GM21367 (cell line): Measurements from ENCODE around the gene TTC1.
"Not testable (repeated sequence)": the region's sequence is repeated elsewhere in the genome, so short reads cannot be mapped to it uniquely, and the experiment has no call there.

ENCODE experiments used
- ATAC-seq: cut with Tn5 transposase; IDR thresholded peaks from one replicate; pipeline ENCODE4 v1.9.1; 2021; ENCODE audit not compliant: unreplicated experiment

TTC1 gene, protein sequence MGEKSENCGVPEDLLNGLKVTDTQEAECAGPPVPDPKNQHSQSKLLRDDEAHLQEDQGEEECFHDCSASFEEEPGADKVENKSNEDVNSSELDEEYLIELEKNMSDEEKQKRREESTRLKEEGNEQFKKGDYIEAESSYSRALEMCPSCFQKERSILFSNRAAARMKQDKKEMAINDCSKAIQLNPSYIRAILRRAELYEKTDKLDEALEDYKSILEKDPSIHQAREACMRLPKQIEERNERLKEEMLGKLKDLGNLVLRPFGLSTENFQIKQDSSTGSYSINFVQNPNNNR

DNA sequence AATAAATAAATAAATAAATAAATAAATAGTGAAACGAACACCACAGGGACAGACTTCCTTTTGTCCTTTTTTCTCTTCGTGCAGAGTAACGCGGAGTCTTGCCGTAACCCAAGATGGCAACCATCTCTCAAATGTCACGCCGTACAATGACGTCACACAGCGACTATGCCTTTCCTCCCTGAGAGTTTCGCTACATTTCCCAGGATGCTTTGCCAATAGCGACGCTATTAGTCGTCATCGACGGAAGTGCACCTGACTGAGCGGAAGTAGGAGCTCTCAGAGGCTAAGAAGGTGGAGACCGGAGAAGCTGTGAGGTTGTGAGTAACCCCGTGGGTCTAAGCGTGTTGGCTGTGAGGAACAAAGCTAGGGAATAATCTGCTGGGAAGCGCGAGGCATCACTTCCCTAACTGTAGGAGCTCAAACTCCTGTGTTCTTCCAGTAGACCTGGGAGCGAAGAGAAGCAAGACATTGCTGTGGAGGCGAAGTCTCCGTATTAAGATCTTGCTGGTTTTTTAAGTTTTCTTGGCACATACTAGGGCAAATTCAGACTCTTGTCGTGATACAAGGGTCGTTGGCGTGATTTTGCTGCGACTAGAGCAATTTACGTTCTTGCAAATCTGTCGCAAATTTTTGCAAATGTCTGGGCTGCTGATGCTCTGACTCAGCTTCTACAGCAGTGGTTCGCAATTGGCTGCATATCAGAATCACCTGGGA is at the start of gene TTC1:
Gene TTC1, plus strand, starts transcription at position 263 of the 714 bp plus-strand sequence. CDS start 1,390 bp downstream, outside the sequence.
- peak; percentile 100 for ATAC-seq

DNA sequence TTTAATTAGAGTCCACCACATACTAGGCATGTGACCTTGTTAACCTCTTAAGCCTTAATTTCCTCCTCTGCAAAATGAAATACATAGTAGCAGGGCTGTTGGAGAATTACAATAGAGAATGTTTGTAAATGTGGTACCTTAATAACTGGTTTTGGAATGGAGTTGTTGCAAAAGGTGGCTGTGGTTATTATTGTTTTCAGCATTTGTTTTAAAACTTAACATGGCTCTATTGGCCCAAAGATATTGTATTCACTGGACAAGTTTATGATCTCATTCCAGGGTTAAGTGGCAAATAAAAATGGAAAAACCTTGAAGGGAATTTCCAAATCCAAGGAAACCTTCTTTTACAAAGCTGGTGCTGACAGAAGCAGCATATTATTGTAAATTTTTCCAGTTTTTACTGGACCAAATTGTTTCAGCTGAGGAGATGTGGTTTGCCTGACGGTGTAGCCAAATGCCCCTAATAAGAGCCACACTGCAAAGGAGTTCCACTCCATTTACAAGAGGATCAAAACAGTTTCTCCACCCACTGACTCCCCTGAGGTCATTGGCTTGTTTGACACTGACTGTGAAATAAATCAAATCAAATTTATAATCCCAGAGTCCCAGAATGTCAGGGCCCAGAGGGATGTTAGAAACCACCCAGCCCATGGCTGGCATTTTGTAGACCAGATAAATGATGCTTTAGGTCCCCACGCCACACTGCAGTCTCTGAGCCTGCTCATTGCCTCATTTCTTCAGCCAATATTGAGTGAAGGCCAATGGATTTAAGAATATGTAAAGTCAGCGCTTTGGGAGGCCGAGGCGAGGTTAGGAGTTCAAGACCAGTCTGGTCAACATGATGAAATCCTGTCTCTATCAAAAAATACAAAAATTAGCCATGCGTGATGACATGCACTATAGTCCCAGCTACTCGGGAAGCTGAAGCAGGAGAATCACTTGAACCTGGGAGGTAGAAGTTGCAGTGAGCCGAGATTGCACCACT is 47.5 kb upstream of the TTC1 start:
- ATAC-seq: no peak

DNA sequence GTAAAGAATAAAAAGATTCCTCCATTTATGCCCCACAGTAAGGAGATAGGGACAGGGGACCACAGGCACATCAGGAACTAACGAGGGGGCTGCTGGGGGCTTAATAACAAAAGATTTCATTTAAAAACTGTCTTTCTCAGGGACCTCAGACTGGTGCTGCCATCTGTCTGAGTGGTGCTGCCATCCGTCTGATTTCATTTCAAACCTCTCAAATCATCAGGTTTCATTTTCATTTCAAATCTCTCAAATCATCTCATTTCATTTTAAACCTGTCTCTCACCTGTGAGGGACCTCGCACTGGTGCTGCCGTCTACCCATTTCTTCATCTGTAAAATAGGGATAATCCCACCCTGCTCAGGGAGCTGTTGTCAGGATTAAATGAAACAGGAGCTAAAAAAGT is 46.7 kb upstream of the TTC1 start:
- no peak for ATAC-seq

- ATAC-seq: no peak
Observed at GRCh38 chr5:159963935-159964334, 45.0 kb upstream of the TTC1 start.

GRCh38 chr5:159965031-159965837 is 43.7 kb upstream of the TTC1 start:
- no peak for ATAC-seq

GRCh38 chr5:159965838-159966128 is 43.2 kb upstream of the TTC1 start:
- not testable (repeated sequence) for ATAC-seq

DNA sequence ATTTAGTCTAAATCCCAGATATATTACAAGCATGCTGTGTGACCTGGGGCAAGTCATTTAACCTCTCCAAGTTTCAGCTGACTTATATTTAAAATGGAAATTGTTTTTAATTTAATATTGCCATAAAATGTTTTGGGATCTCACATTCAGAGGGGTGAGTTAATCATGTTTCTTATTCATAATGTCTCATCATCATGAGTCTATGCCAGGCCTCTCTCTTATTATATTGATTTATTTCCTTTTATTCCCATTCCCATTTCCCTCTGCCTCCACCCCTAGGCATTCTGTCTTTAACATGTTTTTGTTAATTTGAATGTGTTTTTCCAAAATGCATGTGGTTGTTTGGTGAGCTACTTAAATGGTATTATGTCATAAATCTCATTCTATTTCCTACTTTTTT is 39.0 kb upstream of the TTC1 start:
- no peak for ATAC-seq

GRCh38 chr5:159971038-159971437 is 37.9 kb upstream of the TTC1 start:
- ATAC-seq: no peak

DNA sequence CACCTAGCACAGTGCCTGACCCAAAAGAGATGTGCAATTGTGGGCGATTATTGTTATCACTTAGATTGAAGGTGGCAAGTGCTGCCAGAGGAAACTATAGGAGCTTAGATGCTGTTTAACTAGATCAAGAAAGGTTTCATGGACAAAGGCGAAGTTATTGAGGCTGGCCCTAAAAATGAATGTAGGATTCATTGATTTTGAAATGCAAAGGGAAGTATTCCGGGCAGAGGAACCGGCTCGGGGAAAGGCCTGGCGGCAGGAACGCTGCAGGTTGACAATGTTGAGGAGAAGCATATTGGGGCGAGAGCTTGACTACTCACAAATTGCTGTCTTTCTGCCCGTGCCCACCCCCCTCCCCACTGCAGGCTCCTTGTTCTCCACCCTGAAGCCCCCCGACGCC is 37.4 kb upstream of the TTC1 start:
- ATAC-seq: no peak

DNA sequence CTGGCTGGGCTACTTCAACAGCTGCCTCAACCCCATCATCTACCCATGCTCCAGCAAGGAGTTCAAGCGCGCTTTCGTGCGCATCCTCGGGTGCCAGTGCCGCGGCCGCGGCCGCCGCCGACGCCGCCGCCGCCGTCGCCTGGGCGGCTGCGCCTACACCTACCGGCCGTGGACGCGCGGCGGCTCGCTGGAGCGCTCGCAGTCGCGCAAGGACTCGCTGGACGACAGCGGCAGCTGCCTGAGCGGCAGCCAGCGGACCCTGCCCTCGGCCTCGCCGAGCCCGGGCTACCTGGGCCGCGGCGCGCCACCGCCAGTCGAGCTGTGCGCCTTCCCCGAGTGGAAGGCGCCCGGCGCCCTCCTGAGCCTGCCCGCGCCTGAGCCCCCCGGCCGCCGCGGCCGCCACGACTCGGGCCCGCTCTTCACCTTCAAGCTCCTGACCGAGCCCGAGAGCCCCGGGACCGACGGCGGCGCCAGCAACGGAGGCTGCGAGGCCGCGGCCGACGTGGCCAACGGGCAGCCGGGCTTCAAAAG is 36.9 kb upstream of the TTC1 start:
- no peak for ATAC-seq

GRCh38 chr5:159972538-159973362 is 36.2 kb upstream of the TTC1 start:
- no peak for ATAC-seq

DNA sequence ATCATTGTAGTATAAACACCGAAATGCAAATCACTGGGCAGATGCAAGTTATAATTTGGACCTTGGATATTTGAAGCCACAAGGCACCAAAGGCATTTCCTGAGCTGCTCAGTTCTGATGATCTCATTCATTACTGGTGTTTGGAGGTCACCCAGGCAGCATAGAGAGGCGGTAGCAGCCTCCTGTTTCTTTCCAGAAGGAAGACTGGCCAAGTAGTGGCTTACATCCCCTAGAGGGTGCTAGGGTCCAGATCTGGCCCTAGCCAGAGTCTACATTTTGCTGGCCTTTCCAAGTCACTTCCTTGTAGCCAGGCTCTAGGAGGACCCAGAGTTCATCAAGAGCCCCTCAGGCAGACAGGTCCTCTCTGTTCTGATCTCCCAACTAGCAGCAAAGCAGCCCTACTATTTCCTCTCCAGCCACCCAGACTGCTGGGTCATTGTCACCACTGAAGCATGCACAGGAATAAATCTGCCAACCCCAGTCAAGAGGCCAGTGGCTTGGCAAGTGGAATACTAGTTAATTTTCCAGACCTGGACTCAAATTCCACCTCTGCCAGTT is 33.4 kb upstream of the TTC1 start:
- no peak for ATAC-seq

GRCh38 chr5:159976921-159977320 is 32.0 kb upstream of the TTC1 start:
- no peak for ATAC-seq

GRCh38 chr5:159978358-159978757 is 30.6 kb upstream of the TTC1 start:
- no peak for ATAC-seq

DNA sequence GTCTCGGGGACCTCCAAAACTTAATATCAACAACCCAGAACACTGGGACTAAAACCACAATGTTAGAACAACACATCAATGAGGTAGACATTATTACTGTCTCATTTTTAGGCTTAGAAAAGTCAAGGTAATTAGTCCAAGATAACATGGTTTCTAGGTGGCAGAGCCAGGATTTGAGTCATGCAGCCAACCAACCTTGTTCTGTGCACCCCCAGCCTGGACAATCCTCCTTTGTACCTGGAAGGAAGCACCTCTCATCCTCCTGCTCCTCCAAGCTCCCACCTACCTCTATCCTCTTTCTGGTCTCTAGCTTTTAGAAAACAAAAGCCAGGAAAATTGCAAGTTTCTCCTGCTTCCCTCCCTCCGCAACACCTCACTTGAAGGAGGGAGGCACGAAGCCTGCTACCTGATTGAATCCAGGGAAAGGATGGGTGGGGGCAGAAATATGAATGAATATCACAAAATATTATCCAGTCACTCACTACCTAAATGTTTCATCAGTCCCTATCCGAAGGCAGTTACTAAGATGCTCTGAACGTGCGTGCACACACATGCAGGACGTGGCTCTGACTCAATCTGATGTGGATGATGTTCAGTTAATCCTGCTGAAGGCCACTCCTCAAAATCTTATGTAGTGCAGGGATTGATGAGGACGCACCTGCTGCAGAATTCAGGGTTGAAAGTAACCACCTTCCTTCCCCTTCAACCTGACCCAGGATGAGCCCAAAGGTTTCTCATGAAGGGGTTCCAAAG is 26.3 kb upstream of the TTC1 start:
- ATAC-seq: no peak

GRCh38 chr5:159987031-159987674 is 21.8 kb upstream of the TTC1 start:
- ATAC-seq: peak; percentile 86

- no peak for ATAC-seq
Observed at GRCh38 chr5:159990506-159990905, 18.4 kb upstream of the TTC1 start.

- ATAC-seq: no peak
Observed at GRCh38 chr5:159992566-159992965, 16.4 kb upstream of the TTC1 start.
